Measurements from ENCODE around the gene TUBA1C. TPM values are rescaled to one million over a fixed set of nuclear protein-coding genes. Genes with fewer than 3 reads are reported as not detected.

TUBA1C gene
- total and polyA plus RNA-seq, 10 of the 15 experiments (the other 5 are each of a cell fraction or from before 2014, with no cell fraction given), result 285 to 1,003 (median 441) TPM

DNA sequence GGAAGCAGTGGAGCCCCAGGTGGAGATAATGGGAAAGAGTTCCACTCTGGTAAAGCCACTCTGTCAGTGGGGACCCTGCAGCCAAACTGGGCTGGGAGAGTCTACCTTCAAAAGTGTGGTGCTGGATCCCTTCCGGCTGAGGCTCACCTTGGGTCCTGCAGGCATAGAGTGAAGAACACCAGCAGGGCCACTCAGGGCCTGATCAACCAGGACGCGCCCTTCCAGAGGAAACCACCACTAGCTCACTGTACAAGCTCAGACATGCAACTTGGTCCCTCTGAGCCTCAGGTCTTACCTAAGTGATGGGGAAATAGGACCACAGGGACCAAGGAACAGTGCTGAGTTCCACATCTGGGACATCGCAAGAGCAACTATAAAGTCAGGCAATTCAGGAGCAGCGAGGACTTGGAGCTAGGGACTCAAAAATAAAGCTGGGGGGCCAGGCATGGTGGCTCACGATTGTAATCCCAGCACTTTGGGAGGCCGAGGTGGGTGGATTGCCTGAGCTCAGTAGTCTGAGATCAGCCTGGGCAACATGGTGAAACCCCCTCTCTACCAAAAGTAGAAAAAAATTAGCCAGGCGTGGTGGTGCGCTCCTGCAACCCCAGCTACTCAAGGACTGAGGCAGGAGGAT is 24.2 kb downstream of the TUBA1C start:
- Histone ChIP-seq H3K79me2 (ENCODE audit: control insufficient read depth, insufficient read depth, low read length) (no peaks in the 10 kb centered on the region), H3K9ac (ENCODE audit: control insufficient read depth, insufficient read depth, low read length) (no peak overlapping the region), H3K9me3 (replicated peaks; ENCODE audit: control insufficient read depth, insufficient read depth, low read length) (no peaks in the 10 kb centered on the region), H3K4me2 (ENCODE audit: control insufficient read depth, insufficient read depth) (no peak overlapping the region), H2AFZ (ENCODE audit: control insufficient read depth, low read depth, low read length) (no peak overlapping the region), H3K27me3 (replicated peaks in 1 of 2; ENCODE audit: control insufficient read depth in 2 of 2, insufficient read depth in 2 of 2, low read length in 1 of 2) (peaks cover 0 to 3% of the 10 kb centered on the region in 2 experiments; a peak in 2 of 4 replicates), H3K36me3 (ENCODE audit: control insufficient read depth in 2 of 2, insufficient read depth in 2 of 2, low read length in 1 of 2) (no peaks in the 10 kb centered on the region), H3K4me1 (ENCODE audit: control insufficient read depth, insufficient read depth, low read length) (no peaks in the 10 kb centered on the region), H3K27ac (ENCODE audit: control insufficient read depth, insufficient read depth) (no peak overlapping the region), H4K20me1 (ENCODE audit: control insufficient read depth, insufficient read depth) (no peaks in the 10 kb centered on the region), H3K4me3 (no peak overlapping the region)
- no peak for FAIRE-seq
- in situ Hi-C loops (cut with MboI), result loop anchor here (5.0 kb wide), 1 partner anchor 48 kb away; the partner anchor contains the start of gene C1QL4
- BruUV-seq (replicated peaks), result no TSS peak
- peak; percentile 44 for ATAC-seq
- no peak for DNase-seq (ENCODE audit: low read depth, low spot score)
- WGBS (ENCODE audit: insufficient coverage, insufficient replicate concordance, low lambda C conversion rate, missing lambda C conversion rate), result 27% methylated on average over 9 of the region's 9 CpGs
- ChIA-PET SMC1A (ENCODE audit: uncharacterized antibody, unreplicated experiment) (interaction anchor here (0.9 to 4.6 kb wide), 17 partner anchors 9 to 292 kb away, joined by 3 to 46 read pairs (median 6); partner anchors contain the start of genes DNAJC22 and TROAP), POLR2A (interaction anchor here (0.9 to 1.2 kb wide), 2 partner anchors 23 to 54 kb away, joined by 3 read pairs; no protein-coding TSS in a partner anchor), CTCF (interaction anchor here (0.7 to 16.2 kb wide), 43 partner anchors 9 to 315 kb away, joined by 3 to 231 read pairs (median 5); partner anchors contain the start of genes C1QL4, DNAJC22 and TROAP), RAD21 (ENCODE audit: unreplicated experiment) (interaction anchor here (0.6 to 4.4 kb wide), 13 partner anchors 8 to 291 kb away, joined by 3 to 54 read pairs (median 5); partner anchors contain the start of gene DNAJC22)
- TF ChIP-seq STAT3 (IDR thresholded peaks at IDR 0.05; ENCODE audit: low read depth, low read length) (no peak), ZNF217 (IDR thresholded peaks at IDR 0.05) (no peak), CHD1 (IDR thresholded peaks at IDR 0.05; ENCODE audit: low read depth, low read length) (no peak), CREB1 (IDR thresholded peaks at IDR 0.05; ENCODE audit: low read depth) (no peak), PML (IDR thresholded peaks at IDR 0.05; ENCODE audit: low read length) (no peak), SMC3 (IDR thresholded peaks at IDR 0.05; ENCODE audit: borderline replicate concordance, low read length) (no peak), ZZZ3 (IDR thresholded peaks at IDR 0.05; ENCODE audit: control insufficient read depth, insufficient read length, low read depth) (no peak), NFYB (IDR thresholded peaks at IDR 0.05; ENCODE audit: insufficient read depth, low read depth, low read length) (no peak), BMI1 (IDR thresholded peaks at IDR 0.05; ENCODE audit: borderline replicate concordance) (no peak), ZNF622 (IDR thresholded peaks at IDR 0.05) (no peak), WRNIP1 (IDR thresholded peaks at IDR 0.05; ENCODE audit: borderline replicate concordance, low read depth, low read length) (no peak), POLR2AphosphoS2 (IDR thresholded peaks at IDR 0.05; ENCODE audit: low read depth, low read length) (no peak), HCFC1 (IDR thresholded peaks at IDR 0.05; ENCODE audit: low read length) (no peak), HDAC6 (IDR thresholded peaks at IDR 0.05; ENCODE audit: unreplicated experiment) (no peak), MLLT1 (IDR thresholded peaks at IDR 0.05) (no peak)
- TF ChIP-seq, protein P1, sequence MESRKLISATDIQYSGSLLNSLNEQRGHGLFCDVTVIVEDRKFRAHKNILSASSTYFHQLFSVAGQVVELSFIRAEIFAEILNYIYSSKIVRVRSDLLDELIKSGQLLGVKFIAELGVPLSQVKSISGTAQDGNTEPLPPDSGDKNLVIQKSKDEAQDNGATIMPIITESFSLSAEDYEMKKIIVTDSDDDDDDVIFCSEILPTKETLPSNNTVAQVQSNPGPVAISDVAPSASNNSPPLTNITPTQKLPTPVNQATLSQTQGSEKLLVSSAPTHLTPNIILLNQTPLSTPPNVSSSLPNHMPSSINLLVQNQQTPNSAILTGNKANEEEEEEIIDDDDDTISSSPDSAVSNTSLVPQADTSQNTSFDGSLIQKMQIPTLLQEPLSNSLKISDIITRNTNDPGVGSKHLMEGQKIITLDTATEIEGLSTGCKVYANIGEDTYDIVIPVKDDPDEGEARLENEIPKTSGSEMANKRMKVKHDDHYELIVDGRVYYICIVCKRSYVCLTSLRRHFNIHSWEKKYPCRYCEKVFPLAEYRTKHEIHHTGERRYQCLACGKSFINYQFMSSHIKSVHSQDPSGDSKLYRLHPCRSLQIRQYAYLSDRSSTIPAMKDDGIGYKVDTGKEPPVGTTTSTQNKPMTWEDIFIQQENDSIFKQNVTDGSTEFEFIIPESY (IDR thresholded peaks at IDR 0.05), result no peak
- TF ChIP-seq, protein P2, sequence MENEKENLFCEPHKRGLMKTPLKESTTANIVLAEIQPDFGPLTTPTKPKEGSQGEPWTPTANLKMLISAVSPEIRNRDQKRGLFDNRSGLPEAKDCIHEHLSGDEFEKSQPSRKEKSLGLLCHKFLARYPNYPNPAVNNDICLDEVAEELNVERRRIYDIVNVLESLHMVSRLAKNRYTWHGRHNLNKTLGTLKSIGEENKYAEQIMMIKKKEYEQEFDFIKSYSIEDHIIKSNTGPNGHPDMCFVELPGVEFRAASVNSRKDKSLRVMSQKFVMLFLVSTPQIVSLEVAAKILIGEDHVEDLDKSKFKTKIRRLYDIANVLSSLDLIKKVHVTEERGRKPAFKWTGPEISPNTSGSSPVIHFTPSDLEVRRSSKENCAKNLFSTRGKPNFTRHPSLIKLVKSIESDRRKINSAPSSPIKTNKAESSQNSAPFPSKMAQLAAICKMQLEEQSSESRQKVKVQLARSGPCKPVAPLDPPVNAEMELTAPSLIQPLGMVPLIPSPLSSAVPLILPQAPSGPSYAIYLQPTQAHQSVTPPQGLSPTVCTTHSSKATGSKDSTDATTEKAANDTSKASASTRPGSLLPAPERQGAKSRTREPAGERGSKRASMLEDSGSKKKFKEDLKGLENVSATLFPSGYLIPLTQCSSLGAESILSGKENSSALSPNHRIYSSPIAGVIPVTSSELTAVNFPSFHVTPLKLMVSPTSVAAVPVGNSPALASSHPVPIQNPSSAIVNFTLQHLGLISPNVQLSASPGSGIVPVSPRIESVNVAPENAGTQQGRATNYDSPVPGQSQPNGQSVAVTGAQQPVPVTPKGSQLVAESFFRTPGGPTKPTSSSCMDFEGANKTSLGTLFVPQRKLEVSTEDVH (IDR thresholded peaks at IDR 0.05; ENCODE audit: low read depth, partially characterized antibody), result no peak
- intact Hi-C loops (cut with micrococcal nuclease; ENCODE audit: unreplicated experiment), result loop anchor here (1.0 kb wide), 3 partner anchors 53 to 225 kb away; no protein-coding TSS in a partner anchor

All from GM12878 (cell line).